ENCODE measurements around the gene CHST8.

GRCh38 chr19:33794683-33795369 lies 173.1 kb downstream of the CHST8 start:
- TF ChIP-seq CTCF (IDR thresholded peaks at IDR 0.05; ENCODE audit: low read depth, low read length, poor library complexity, severe bottlenecking) (no peak), EZH2phosphoT487 (IDR thresholded peaks at IDR 0.05; ENCODE audit: borderline replicate concordance, low read length) (no peak)

Data from DOHH2 (cell line).